GM12865 (cell line): ENCODE measurements around the gene CHIC1.
"Not testable (repeated sequence)": the region's sequence is repeated elsewhere in the genome, so short reads cannot be mapped to it uniquely, and the experiment has no call there.

ENCODE experiments used
- DNase-seq: peaks from one replicate; pipeline ENCODE4 v3.0.0; 2010; ENCODE audit warnings: low read depth
- H3K4me3 ChIP-seq: 2 replicates; pipeline ENCODE4 v1.5.1; 2011; ENCODE audit warnings: mild to moderate bottlenecking, low read depth, low read length, control low read depth
- TF ChIP-seq, protein P1 (sequence below): IDR thresholded peaks from 2 replicates; pipeline ENCODE4 v1.5.1; 2011; ENCODE audit warnings: low read length, control low read depth, low read depth, inconsistent platforms; ENCODE audit not compliant: insufficient read depth; ENCODE audit errors: missing control alignments

CHIC1 gene

DNA sequence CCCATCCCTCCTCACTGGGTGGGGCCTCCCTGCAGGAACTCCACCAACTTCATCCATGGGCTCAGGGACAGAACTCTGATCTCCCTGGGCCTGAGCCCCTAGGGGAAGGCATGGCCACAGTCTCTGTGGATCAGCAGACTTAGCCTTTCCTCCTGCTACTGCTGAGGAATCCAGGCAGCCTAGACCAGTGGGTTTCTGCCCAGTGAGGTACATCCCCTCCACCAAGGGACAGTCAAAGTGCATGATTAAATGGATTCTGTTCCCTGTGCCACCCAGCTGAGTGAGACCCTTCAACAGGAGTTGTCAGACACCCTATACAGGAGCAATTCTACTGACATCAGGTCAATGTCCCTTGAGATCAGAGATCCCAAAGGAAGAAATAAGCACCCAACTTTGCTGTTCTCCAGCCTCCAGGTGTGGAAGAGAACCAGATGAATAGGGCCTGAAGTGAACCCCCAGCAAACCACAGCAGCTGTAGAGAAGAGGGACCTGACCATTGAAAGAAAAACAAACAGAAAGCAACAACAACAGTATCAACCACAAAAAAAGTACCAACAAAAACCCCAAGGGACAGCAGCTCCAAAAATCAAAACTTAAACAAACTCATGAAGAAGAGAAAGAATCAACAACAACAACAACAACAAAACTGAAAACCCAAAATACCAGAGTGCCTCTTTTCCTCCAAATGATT lies 84.8 kb downstream of the CHIC1 start:
- TF ChIP-seq, protein P1, sequence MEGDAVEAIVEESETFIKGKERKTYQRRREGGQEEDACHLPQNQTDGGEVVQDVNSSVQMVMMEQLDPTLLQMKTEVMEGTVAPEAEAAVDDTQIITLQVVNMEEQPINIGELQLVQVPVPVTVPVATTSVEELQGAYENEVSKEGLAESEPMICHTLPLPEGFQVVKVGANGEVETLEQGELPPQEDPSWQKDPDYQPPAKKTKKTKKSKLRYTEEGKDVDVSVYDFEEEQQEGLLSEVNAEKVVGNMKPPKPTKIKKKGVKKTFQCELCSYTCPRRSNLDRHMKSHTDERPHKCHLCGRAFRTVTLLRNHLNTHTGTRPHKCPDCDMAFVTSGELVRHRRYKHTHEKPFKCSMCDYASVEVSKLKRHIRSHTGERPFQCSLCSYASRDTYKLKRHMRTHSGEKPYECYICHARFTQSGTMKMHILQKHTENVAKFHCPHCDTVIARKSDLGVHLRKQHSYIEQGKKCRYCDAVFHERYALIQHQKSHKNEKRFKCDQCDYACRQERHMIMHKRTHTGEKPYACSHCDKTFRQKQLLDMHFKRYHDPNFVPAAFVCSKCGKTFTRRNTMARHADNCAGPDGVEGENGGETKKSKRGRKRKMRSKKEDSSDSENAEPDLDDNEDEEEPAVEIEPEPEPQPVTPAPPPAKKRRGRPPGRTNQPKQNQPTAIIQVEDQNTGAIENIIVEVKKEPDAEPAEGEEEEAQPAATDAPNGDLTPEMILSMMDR, result no peak
- no peak overlapping the region for H3K4me3 ChIP-seq
- DNase-seq, result peak; percentile 45

DNA sequence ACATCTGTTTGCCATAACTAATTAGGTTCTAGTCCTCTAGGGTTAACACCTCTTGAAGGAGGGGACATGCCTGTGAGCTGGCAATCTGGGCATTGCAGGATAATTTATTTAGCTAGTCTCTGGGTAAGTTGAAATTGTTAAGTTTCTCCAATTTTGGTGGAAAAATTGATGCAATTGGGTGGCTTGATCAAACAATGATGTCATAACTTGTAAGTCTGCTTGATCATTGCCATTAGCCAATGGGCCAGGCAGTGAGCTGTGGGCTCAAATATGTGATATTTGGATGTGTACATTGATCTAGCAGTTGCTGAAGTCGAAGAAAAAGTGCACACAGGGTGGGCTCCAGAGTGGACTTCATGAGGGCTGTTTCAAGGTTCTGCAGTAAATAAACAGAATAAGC lies 98.3 kb downstream of the CHIC1 start:
- H3K4me3 ChIP-seq, DNase-seq: not testable (repeated sequence)

DNA sequence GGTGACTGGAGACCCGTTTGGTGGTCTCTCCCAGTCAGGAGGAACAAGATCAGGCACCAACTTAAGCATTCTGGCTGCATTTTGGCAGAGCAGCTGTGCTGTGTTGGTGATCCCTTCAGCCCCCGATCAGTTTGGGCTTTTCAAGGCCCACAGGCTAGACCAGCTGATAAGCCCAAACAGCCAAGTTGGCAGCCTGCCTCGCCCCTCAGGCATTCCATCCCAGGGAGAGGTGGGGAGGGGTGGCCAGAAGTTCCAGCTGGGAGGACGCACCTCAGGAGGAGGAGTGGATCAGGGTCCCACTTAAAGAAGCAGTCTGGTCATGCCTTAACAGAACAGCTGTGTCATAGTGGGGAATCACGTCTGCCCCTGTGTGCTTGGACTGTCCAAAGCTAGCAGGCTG lies 105.8 kb downstream of the CHIC1 start:
- no peak for DNase-seq
- H3K4me3 ChIP-seq, result no peak overlapping the region
- TF ChIP-seq, protein P1, result no peak

DNA sequence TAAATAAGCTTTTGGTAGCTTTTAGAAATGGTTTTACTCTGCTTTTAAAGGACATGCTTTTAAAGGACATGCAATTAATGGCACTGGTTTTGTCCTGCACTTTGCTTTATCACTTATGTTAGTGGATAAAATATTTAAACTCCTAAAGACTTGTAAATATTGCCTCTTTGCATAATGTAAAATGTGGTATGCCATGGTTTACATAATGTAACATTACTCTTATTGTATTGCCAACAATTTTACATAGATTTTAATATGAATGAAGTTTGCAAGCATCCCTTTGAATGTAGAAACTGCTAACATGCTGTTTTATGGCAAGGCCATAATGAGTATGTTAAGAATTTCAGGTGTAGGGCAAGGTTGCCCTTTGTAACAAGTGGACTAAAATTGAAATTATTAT lies 118.4 kb downstream of the CHIC1 start:
- H3K4me3 ChIP-seq, result no peak overlapping the region
- no peak for DNase-seq
- TF ChIP-seq, protein P1, result no peak

DNA sequence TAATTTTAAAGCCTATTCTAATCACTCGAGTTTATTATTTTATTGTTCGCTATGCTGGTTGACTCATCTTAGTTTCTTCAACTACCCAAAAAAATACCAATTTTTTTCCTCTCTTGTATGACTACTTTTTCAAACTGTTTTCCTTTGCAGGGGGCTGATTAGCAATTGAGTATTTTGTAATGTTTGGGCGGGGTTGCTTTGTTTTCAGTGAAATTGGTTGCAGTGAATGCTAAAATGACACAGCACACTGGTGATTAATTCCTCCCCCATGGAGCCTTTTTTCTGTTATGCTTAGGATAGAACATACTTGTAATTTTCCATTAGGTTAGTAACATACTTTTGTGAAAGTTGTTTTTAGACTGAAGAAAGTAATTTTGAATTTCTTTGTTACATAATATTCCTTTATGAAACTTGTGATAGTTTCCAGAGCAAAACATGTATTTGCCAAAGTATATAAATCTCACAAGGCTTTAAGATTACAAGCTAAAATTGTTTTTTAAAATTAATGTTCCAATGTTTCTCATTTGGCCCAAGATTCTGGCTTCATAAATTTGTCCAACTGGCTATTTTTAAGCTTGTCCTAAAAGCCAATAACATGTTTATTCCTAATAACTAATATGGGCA lies 120.4 kb downstream of the CHIC1 start:
- no peak for DNase-seq
- H3K4me3 ChIP-seq, result no peak overlapping the region
- TF ChIP-seq, protein P1, result no peak

DNA sequence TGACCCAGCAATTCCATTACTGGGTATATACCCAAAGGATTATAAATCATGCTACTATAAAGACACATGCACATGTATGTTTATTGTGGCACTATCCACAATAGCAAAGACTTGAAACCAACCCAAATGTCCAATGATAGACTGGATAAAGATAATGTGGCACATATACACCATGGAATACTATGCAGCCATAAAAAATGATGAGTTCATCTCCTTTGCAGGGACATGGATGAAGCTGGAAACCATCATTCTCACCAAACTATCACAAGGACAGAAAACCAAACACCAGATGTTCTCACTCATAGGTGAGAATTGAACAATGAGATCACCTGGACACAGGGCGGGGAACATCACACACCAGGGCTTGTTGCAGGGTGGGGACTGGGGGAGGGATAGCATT lies 144.0 kb downstream of the CHIC1 start:
- DNase-seq, H3K4me3 ChIP-seq: not testable (repeated sequence)

DNA sequence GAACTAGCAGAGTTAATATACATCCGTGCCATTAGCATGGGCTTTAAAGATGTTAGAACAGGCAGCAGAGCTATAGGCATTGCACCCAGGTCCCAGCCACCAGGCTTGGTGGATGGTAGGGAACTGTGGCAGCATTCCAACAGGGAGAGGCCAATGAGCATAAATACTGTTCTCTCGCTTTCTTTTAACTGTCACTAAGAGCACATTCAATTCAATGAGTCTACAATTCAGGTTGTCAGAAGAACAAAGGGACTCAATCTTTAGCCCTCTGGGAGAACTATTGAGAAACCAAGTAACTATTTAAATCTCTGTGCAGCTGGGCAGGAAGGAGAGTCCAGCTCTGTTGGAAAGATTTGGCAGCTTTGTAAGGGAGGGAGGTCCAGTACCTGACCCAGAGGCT lies 165.6 kb downstream of the CHIC1 start:
- TF ChIP-seq, protein P1, result no peak
- no peak overlapping the region for H3K4me3 ChIP-seq
- DNase-seq, result no peak
